Gastrocnemius medialis (tissue), 4 donors: Measurements from ENCODE around the gene TMCC2. TPM values are rescaled to one million over a fixed set of nuclear protein-coding genes. Genes with fewer than 3 reads are reported as not detected.

ENCODE experiments used
- ATAC-seq, 2 donors: fragments of 150-250 bp; one replicate each; pipeline ENCODE4 v1.9.1; 2016
- DNase-seq, 2 donors: peaks; one replicate each; pipeline ENCODE4 v3.0.0-alpha.2; 2019
- H3K27ac ChIP-seq, 4 donors: fragments of 200-600 bp; sonication (generic); 1 replicate in 1 of 4; 2 replicates in 3 of 4; pipeline ENCODE4 v1.5.1; 2016 to 2018; ENCODE audit warnings: mild to moderate bottlenecking in 2 of 4, moderate library complexity in 1 of 4
- H3K27me3 ChIP-seq, 3 donors: fragments of 200-600 bp; sonication (generic) in 2 of 3; 1 replicate in 1 of 3; 2 replicates in 2 of 3; pipeline versions ENCODE4 v1.5.1 to v1.6.0; 2016 to 2019; ENCODE audit warnings: mild to moderate bottlenecking in 1 of 3, moderate library complexity in 1 of 3
- H3K36me3 ChIP-seq, 2 donors: fragments of 200-600 bp; sonication (generic) in 1 of 2; one replicate each; pipeline ENCODE4 v1.5.1; 2017 to 2018
- H3K4me1 ChIP-seq, 2 donors: fragments of 200-600 bp; sonication (generic) in 1 of 2; one replicate each; pipeline ENCODE4 v1.5.1; 2016 to 2017; ENCODE audit warnings: mild to moderate bottlenecking in 2 of 2
- H3K4me3 ChIP-seq, 4 donors: fragments of 200-600 bp; sonication (generic) in 3 of 4; 1 replicate in 1 of 4; 2 replicates in 3 of 4; pipeline ENCODE4 v1.5.1; 2016 to 2019; ENCODE audit warnings: mild to moderate bottlenecking in 2 of 4
- H3K9me3 ChIP-seq, 3 donors: fragments of 200-600 bp; sonication (generic) in 2 of 3; 1 replicate in 1 of 3; 2 replicates in 2 of 3; pipeline ENCODE4 v1.5.1; 2016 to 2019
- POLR2A ChIP-seq, 2 donors: fragments of 450-650 bp; IDR thresholded peaks; one replicate each; pipeline ENCODE4 v1.6.1; 2017; ENCODE audit warnings: antibody characterized with exemption in 2 of 2, mild to moderate bottlenecking in 2 of 2, moderate library complexity in 2 of 2
- in situ Hi-C, 4 donors: fragments of 200-750 bp; cut with MboI; loops; one replicate each; pipeline versions ENCODE4 v1.15.0 to v1.8.0; 2017; ENCODE audit warnings: low sequenced_read_pairs in 4 of 4
- intact Hi-C: fragments of 100-400 bp; cut with DNase I; formaldehyde crosslinking; loops from one replicate; pipeline ENCODE4 v1.15.1; 2023; ENCODE audit warnings: low total_unique reads
- total RNA-seq, 4 donors: library from RNA; depleted of rRNA; stranded (reverse); fragments of >200 nt; gene quantifications; one replicate each; pipeline versions ENCODE4 v1.1.0 to v1.2.3, GENCODE V29; 2016
- TF ChIP-seq, protein P1 (sequence below), 5 experiments: fragments of 450-650 bp in 3 of 5; fragments of 200-600 bp in 2 of 5; sonication (generic) in 2 of 5; IDR thresholded peaks in 4 of 5; conservative IDR thresholded peaks in 1 of 5; 1 replicate in 4 of 5; 2 replicates in 1 of 5; pipeline ENCODE4 v1.5.1; 2016 to 2019; ENCODE audit warnings: antibody characterized with exemption in 5 of 5, mild to moderate bottlenecking in 3 of 5, moderate library complexity in 3 of 5

Gene TMCC2
- total RNA-seq, 4 donors from 2014 or later: 1.1 to 7.6 (median 5.6) TPM

- in situ Hi-C loops (loop anchor here in 1 of 4 donors (5.0 kb wide), 1 partner anchor 45 kb away; no protein-coding TSS in a partner anchor), intact Hi-C loops (no loop called here)
- Histone ChIP-seq H3K9me3 (no peaks in the 10 kb centered on the region), H3K4me1 (peaks cover 35 to 39% of the 10 kb centered on the region in 2 donors), H3K36me3 (no peaks in the 10 kb centered on the region), H3K27ac (peak overlapping the region; percentile 80 to 93 (median 88)), H3K27me3 (no peaks in the 10 kb centered on the region), H3K4me3 (peak overlapping the region; percentile 77 to 98 (median 92))
- no peak for DNase-seq
- peak in 1 of 2 donors; percentile 6 for ATAC-seq
- TF ChIP-seq, protein P1, sequence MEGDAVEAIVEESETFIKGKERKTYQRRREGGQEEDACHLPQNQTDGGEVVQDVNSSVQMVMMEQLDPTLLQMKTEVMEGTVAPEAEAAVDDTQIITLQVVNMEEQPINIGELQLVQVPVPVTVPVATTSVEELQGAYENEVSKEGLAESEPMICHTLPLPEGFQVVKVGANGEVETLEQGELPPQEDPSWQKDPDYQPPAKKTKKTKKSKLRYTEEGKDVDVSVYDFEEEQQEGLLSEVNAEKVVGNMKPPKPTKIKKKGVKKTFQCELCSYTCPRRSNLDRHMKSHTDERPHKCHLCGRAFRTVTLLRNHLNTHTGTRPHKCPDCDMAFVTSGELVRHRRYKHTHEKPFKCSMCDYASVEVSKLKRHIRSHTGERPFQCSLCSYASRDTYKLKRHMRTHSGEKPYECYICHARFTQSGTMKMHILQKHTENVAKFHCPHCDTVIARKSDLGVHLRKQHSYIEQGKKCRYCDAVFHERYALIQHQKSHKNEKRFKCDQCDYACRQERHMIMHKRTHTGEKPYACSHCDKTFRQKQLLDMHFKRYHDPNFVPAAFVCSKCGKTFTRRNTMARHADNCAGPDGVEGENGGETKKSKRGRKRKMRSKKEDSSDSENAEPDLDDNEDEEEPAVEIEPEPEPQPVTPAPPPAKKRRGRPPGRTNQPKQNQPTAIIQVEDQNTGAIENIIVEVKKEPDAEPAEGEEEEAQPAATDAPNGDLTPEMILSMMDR (IDR thresholded peaks at IDR 0.05 in 4 of 5, conservative IDR thresholded peaks at IDR 0.05 in 1 of 5): no peak
- no peak for TF ChIP-seq POLR2A (IDR thresholded peaks at IDR 0.05)
Measured at GRCh38 chr1:205321959-205322283, 94.2 kb downstream of the TMCC2 start.

Other genes starting within 250 kb of the TMCC2 start
- gene CNTN2, start 184.7 kb upstream of the TMCC2 start, total RNA-seq: not detected
- gene TMEM81, start 143.5 kb upstream of the TMCC2 start, total RNA-seq: 1 to 10 TPM; 3.3 to 6.1 (median 4.7) TPM
- 10 to 100 TPM; 14.4 to 25.1 (median 21.2) TPM for gene RBBP5, start 106.0 kb upstream of the TMCC2 start, total RNA-seq
- gene DSTYK, start 16.2 kb upstream of the TMCC2 start, total RNA-seq: 10 to 100 TPM; 12.2 to 15.8 (median 13.9) TPM
- gene NUAK2, start 93.8 kb downstream of the TMCC2 start, total RNA-seq: 1 to 10 TPM in 1 of 4 donors, under 1 TPM in 3; 0.42 to 1.9 (median 0.58) TPM
- gene KLHDC8A, start 129.0 kb downstream of the TMCC2 start, total RNA-seq: not detected
- not detected for gene LEMD1, start 194.1 kb downstream of the TMCC2 start, total RNA-seq
- gene BLACAT1, start 228.1 kb downstream of the TMCC2 start, total RNA-seq: not detected